ENCODE results near the gene MPHOSPH10. TPM values are rescaled to one million over a fixed set of nuclear protein-coding genes. Genes with fewer than 3 reads are reported as not detected.
A peak's percentile ranks its signal among the peaks of the same experiment; 100 is the strongest.
"Not testable (repeated sequence)": the region's sequence is repeated elsewhere in the genome, so short reads cannot be mapped to it uniquely, and the experiment has no call there.

The MPHOSPH10 gene, protein sequence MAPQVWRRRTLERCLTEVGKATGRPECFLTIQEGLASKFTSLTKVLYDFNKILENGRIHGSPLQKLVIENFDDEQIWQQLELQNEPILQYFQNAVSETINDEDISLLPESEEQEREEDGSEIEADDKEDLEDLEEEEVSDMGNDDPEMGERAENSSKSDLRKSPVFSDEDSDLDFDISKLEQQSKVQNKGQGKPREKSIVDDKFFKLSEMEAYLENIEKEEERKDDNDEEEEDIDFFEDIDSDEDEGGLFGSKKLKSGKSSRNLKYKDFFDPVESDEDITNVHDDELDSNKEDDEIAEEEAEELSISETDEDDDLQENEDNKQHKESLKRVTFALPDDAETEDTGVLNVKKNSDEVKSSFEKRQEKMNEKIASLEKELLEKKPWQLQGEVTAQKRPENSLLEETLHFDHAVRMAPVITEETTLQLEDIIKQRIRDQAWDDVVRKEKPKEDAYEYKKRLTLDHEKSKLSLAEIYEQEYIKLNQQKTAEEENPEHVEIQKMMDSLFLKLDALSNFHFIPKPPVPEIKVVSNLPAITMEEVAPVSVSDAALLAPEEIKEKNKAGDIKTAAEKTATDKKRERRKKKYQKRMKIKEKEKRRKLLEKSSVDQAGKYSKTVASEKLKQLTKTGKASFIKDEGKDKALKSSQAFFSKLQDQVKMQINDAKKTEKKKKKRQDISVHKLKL
- total RNA-seq (2014; rRNA removed; shearing (Covaris generic)) (18.7 and 31.5 TPM in 2 replicates), total RNA-seq (2022) (38.3 and 42.7 TPM in 2 replicates), Bru-seq, nascent RNA (percentile 83 among the genes with signal in this experiment), BruChase-seq, experiment 1, labeled RNA remaining after a 6-hour chase (percentile 72 among the genes with signal in this experiment), BruChase-seq, experiment 2, labeled RNA remaining after a 2-hour chase (percentile 86 among the genes with signal in this experiment)
- long read RNA-seq, transcript MPHOSPH10-201 (11 exons, 2,484 nt) = major isoform, 58 of 68 reads
- long read RNA-seq, partial matches to known transcripts = 0 of 68 reads
- long read RNA-seq, other reads (novel, unspliced or antisense) = 8 of 68 reads

DNA sequence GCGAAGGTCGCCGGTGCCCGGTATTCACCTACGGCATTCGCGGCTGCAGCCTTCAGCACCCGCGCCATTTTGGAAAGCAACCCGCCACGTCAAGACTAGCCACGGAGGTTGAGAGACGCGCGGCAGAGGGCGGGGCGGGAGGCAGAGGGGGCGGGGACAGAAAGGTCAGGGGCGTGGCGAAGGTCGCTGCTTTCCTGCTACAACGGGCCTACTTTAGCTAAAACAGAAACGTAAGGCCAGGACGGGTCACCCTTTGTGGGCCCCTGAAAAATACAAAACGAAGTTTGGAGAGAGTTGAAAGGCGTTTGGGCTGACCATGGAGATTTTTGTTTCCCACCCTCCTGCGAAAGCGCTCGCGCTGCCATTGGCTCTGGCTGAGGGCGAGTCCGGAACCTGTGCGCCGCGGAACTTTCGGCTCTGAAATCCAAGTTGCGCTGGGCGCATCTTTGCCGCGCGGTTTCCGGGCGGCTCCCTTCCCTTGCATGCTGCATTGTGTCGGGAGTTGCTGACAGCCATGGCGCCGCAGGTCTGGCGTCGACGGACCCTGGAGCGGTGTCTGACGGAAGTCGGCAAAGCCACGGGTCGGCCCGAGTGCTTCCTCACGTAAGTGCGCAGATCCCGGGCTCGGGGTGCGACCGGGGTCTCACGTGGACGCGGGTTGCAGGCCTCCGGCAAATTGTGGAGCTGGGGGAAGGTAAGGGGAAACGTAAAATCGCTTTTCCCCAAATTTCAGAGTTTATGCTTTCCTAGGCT lies at the start of gene MPHOSPH10, which contains the start of gene MCEE:
MPHOSPH10 (plus strand) TSS at position 483 of the 753 bp plus-strand sequence; CDS start at position 515, 32 bp downstream.
MCEE (minus strand) TSS at position 78 of the 753 bp plus-strand sequence; CDS start at position 68, 10 bp downstream.
- peaks cover 3% of the 10 kb centered on the region; the same call in 1 of the 2 replicates for H4K20me1 ChIP-seq (ENCODE audit: insufficient read depth, low read length)
- TF ChIP-seq, protein P1, sequence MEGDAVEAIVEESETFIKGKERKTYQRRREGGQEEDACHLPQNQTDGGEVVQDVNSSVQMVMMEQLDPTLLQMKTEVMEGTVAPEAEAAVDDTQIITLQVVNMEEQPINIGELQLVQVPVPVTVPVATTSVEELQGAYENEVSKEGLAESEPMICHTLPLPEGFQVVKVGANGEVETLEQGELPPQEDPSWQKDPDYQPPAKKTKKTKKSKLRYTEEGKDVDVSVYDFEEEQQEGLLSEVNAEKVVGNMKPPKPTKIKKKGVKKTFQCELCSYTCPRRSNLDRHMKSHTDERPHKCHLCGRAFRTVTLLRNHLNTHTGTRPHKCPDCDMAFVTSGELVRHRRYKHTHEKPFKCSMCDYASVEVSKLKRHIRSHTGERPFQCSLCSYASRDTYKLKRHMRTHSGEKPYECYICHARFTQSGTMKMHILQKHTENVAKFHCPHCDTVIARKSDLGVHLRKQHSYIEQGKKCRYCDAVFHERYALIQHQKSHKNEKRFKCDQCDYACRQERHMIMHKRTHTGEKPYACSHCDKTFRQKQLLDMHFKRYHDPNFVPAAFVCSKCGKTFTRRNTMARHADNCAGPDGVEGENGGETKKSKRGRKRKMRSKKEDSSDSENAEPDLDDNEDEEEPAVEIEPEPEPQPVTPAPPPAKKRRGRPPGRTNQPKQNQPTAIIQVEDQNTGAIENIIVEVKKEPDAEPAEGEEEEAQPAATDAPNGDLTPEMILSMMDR (conservative IDR thresholded peaks at IDR 0.05; ENCODE audit: low read length) = no peak
- TF ChIP-seq EZH2phosphoT487 (IDR thresholded peaks at IDR 0.05; ENCODE audit: borderline replicate concordance, low read depth, low read length) = no peak
- peak within 1 kb of the TSS; percentile 68 for H2AFZ ChIP-seq (ENCODE audit: low read length)
- peaks cover 50% of the 10 kb centered on the region for H3K36me3 ChIP-seq (ENCODE audit: insufficient read depth, low read length)
- peaks cover 37% of the 10 kb centered on the region for H3K4me1 ChIP-seq (ENCODE audit: insufficient read depth, low read length, poor library complexity, severe bottlenecking)
- no TSS peak for BruUV-seq (replicated peaks)
- H3K9me2 ChIP-seq (ENCODE audit: insufficient read depth, low read length) = no peaks in the 10 kb centered on the region
- peak within 1 kb of the TSS; percentile 95 for H3K4me3 ChIP-seq (ENCODE audit: low read depth, low read length, poor library complexity, severe bottlenecking)
- H3K79me2 ChIP-seq (ENCODE audit: insufficient read depth, low read depth, low read length) = peaks cover 80% of the 10 kb centered on the region
- DNase-seq (ENCODE audit: low spot score) = peak; percentile 90
- no peaks in the 10 kb centered on the region for H3K9me3 ChIP-seq (ENCODE audit: low read length)
- ChIA-PET POLR2A (interaction anchor here (0.8 to 2.3 kb wide), 8 partner anchors 11 to 203 kb away, joined by 3 to 11 read pairs (median 8); partner anchors contain the start of gene NAGK), CTCF (ENCODE audit: unreplicated experiment) (interaction anchor here (1.2 kb wide), 1 partner anchor 59 kb away, joined by 6 read pairs; no protein-coding TSS in a partner anchor)
- intact Hi-C loops (cut with micrococcal nuclease; ENCODE audit: unreplicated experiment) = loop anchor here (1.0 to 2.0 kb wide), 2 partner anchors 62 to 96 kb away; partner anchors contain the start of genes NAGK and PAIP2B
- H3K27ac ChIP-seq (ENCODE audit: low read depth, low read length, poor library complexity, severe bottlenecking) = peak within 1 kb of the TSS; percentile 80
- peak within 1 kb of the TSS; percentile 85 for H3K4me2 ChIP-seq (ENCODE audit: low read length)

- Histone ChIP-seq H2AFZ (ENCODE audit: low read length) (no peak overlapping the region), H3K36me3 (ENCODE audit: insufficient read depth, low read length) (peaks cover 24% of the 10 kb centered on the region), H3K9me3 (ENCODE audit: low read length) (no peaks in the 10 kb centered on the region), H3K27ac (ENCODE audit: low read depth, low read length, poor library complexity, severe bottlenecking) (no peak overlapping the region), H3K4me1 (ENCODE audit: insufficient read depth, low read length, poor library complexity, severe bottlenecking) (no peaks in the 10 kb centered on the region), H3K9me2 (ENCODE audit: insufficient read depth, low read length) (no peaks in the 10 kb centered on the region), H3K4me3 (ENCODE audit: low read depth, low read length, poor library complexity, severe bottlenecking) (no peak overlapping the region), H3K79me2 (ENCODE audit: insufficient read depth, low read depth, low read length) (no peaks in the 10 kb centered on the region), H4K20me1 (ENCODE audit: insufficient read depth, low read length) (no peaks in the 10 kb centered on the region), H3K4me2 (ENCODE audit: low read length) (no peak overlapping the region)
- TSS peak; percentile 27 for BruUV-seq (replicated peaks)
- no peak for TF ChIP-seq EZH2phosphoT487 (IDR thresholded peaks at IDR 0.05; ENCODE audit: borderline replicate concordance, low read depth, low read length)
- TF ChIP-seq, protein P1 (conservative IDR thresholded peaks at IDR 0.05; ENCODE audit: low read length) = no peak
- no peak for DNase-seq (ENCODE audit: low spot score)
- CTCF ChIA-PET (ENCODE audit: unreplicated experiment) = no interaction called here
- intact Hi-C loops (cut with micrococcal nuclease; ENCODE audit: unreplicated experiment) = loop anchor here (1.0 kb wide), 1 partner anchor 45 kb away; no protein-coding TSS in a partner anchor
- POLR2A ChIA-PET = interaction anchor here (0.7 kb wide), 1 partner anchor 18 kb away, joined by 4 read pairs; no protein-coding TSS in a partner anchor
Observed at GRCh38 chr2:71082402-71083252, 47.8 kb upstream of the MPHOSPH10 start.

GRCh38 chr2:71083297-71083696 lies 47.1 kb upstream of the MPHOSPH10 start:
- BruUV-seq (replicated peaks); H3K27ac ChIP-seq (ENCODE audit: low read depth, low read length, poor library complexity, severe bottlenecking); H2AFZ ChIP-seq (ENCODE audit: low read length); DNase-seq (ENCODE audit: low spot score); H3K4me3 ChIP-seq (ENCODE audit: low read depth, low read length, poor library complexity, severe bottlenecking); H3K9me2 ChIP-seq (ENCODE audit: insufficient read depth, low read length); H3K79me2 ChIP-seq (ENCODE audit: insufficient read depth, low read depth, low read length); H4K20me1 ChIP-seq (ENCODE audit: insufficient read depth, low read length); H3K9me3 ChIP-seq (ENCODE audit: low read length); CTCF ChIA-PET (ENCODE audit: unreplicated experiment); H3K4me1 ChIP-seq (ENCODE audit: insufficient read depth, low read length, poor library complexity, severe bottlenecking); intact Hi-C loops (cut with micrococcal nuclease; ENCODE audit: unreplicated experiment); H3K4me2 ChIP-seq (ENCODE audit: low read length): not testable (repeated sequence)
- peaks cover 18% of the 10 kb centered on the region for H3K36me3 ChIP-seq (ENCODE audit: insufficient read depth, low read length)
- POLR2A ChIA-PET = interaction anchor here (0.7 kb wide), 1 partner anchor 18 kb away, joined by 4 read pairs; no protein-coding TSS in a partner anchor
